Left renal pelvis (tissue), 4 donors: ENCODE data around the gene CAMKMT. TPM values are rescaled to one million over a fixed set of nuclear protein-coding genes. Genes with fewer than 3 reads are reported as not detected.

Source experiments
- DNase-seq, 4 donors: peaks; one replicate each; pipeline ENCODE4 v3.0.0-alpha.2; 2013; ENCODE audit warnings: low read depth in 4 of 4, low spot score in 3 of 4
- polyA plus RNA-seq, 4 donors: library from polyadenylated mRNA; unstranded; fragments of 120-200 nt; gene quantifications; one replicate each; pipeline ENCODE4 v1.2.1, GENCODE V29; 2013; ENCODE audit not compliant: insufficient read length in 4 of 4

Gene CAMKMT
- polyA plus RNA-seq, 4 donors, result 6.3 to 15.5 (median 14.4) TPM

GRCh38 chr2:44680424-44680971 lies 318.8 kb downstream of the CAMKMT start:
- no peak for DNase-seq

GRCh38 chr2:44680983-44681531 lies 319.3 kb downstream of the CAMKMT start:
- no peak for DNase-seq

GRCh38 chr2:44682459-44682858 lies 320.7 kb downstream of the CAMKMT start:
- no peak for DNase-seq

GRCh38 chr2:44684559-44684958 lies 322.8 kb downstream of the CAMKMT start:
- no peak for DNase-seq

- DNase-seq, result no peak
Measured at GRCh38 chr2:44686561-44686960, 324.8 kb downstream of the CAMKMT start.

- no peak for DNase-seq
Measured at GRCh38 chr2:44687686-44688455, 326.1 kb downstream of the CAMKMT start.

- DNase-seq, result no peak
Measured at GRCh38 chr2:44688456-44689124, 326.8 kb downstream of the CAMKMT start.

GRCh38 chr2:44689516-44689915 lies 327.8 kb downstream of the CAMKMT start:
- DNase-seq, result no peak

GRCh38 chr2:44691174-44691785 lies 329.5 kb downstream of the CAMKMT start:
- no peak for DNase-seq

- DNase-seq, result no peak
Measured at GRCh38 chr2:44692821-44693220, 331.1 kb downstream of the CAMKMT start.

- DNase-seq, result no peak
Measured at GRCh38 chr2:44700824-44701223, 339.1 kb downstream of the CAMKMT start.

GRCh38 chr2:44705356-44705755 lies 343.6 kb downstream of the CAMKMT start:
- no peak for DNase-seq

GRCh38 chr2:44705876-44706480 lies 344.2 kb downstream of the CAMKMT start:
- DNase-seq, result no peak

- no peak for DNase-seq
Measured at GRCh38 chr2:44706681-44707553, 345.2 kb downstream of the CAMKMT start.

- DNase-seq, result no peak
Measured at GRCh38 chr2:44707945-44708660, 346.4 kb downstream of the CAMKMT start.

- no peak for DNase-seq
Measured at GRCh38 chr2:44708661-44709000, 346.9 kb downstream of the CAMKMT start.

- DNase-seq, result no peak
Measured at GRCh38 chr2:44713170-44713569, 351.4 kb downstream of the CAMKMT start.

- DNase-seq, result no peak
Measured at GRCh38 chr2:44715671-44716081, 353.9 kb downstream of the CAMKMT start.

GRCh38 chr2:44716131-44716530 lies 354.4 kb downstream of the CAMKMT start:
- DNase-seq, result no peak
